Occipital lobe (tissue), 2 donors: ENCODE data around the gene ANKRD22. TPM values are rescaled to one million over a fixed set of nuclear protein-coding genes. Genes with fewer than 3 reads are reported as not detected.
"Not testable (repeated sequence)": the region's sequence is repeated elsewhere in the genome, so short reads cannot be mapped to it uniquely, and the experiment has no call there.

Experiments
- DNase-seq: peaks from one replicate; lab custom pipeline; 2025; lab: John Stamatoyannopoulos, UW
- total RNA-seq: library from RNA; depleted of rRNA; stranded (reverse); fragments of >200 nt; gene quantifications from one replicate; pipeline ENCODE4 v1.2.3, GENCODE V29; 2014

Gene ANKRD22
- total RNA-seq, 1 donor from 2014 or later: 0.16 TPM

DNA sequence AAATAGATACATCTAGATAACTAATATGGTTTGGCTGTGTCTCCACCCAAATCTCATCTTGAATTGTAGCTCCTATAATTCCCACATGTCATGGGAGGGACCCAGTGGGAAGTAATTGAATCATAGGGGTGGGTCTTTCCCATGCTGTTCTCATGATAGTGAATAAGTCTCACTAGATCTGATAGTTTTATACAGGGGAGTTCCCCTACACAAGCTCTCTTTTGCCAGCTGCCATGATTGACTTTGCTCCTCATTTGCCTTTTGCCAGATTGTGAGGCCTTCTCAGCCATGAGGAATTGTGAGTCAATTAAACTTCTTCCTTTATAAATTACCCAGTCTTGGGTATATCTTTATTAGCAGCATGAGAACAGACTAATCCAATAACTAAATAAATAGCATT is 14.0 kb downstream of the ANKRD22 start:
- DNase-seq: not testable (repeated sequence)

DNA sequence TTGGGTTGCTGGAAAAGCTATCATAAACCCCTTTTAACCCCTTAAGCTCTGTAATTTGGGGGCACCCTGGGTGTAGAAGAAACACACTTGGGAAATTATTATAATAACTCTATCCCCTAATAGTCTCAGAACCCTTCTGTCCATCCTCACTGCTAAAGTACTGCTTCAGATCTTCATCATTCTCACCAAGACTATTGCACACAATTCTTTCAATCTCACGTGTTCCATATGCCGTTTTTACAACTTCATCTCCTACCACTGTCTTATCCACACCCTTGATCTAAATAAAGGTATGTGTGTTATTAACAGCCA is 15.8 kb downstream of the ANKRD22 start:
- no peak for DNase-seq

DNA sequence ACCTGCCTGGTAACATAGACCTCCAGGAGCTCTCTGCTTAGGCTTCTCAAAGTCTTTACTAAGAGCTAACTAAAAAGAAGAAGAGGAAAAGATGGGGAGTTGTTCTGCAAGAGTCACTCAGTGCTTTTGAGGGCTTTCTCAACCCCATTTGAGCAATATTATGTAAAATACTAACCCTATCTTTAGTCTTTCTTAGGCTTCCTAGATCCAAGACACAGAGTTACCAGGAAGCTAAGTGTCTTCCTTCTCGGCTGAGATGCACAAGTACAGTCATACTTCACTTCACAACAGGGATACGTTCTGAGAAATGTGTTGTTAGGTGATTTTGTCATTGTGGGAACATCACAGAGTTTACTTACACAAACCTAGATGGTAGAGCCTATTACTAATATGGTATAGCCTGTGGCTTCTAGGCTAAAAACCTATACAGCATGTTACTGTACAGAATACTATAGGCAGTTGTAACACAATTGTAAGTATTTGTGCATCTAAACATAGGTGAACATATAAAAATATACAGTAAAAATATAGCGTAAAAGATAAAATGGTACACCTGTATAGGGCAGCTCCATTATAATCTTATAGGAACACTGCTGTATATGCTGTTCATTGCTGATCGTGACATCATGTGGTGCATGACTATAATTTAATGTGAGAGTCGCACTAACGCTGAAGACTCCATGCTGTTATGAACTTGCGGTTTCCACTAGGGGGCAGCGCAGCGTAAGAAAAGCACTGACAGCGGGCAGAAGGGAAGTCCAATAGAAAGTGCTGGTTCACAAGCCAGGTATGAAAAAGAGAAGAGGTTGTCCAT is 16.3 kb downstream of the ANKRD22 start:
- peak; percentile 61 for DNase-seq

GRCh38 chr10:88833723-88834122 is 17.9 kb downstream of the ANKRD22 start:
- no peak for DNase-seq

- DNase-seq: no peak
These were observed 18.5 kb downstream of the ANKRD22 start for GRCh38 chr10:88833156-88833555.

GRCh38 chr10:88832376-88832775 is 19.3 kb downstream of the ANKRD22 start:
- no peak for DNase-seq

DNA sequence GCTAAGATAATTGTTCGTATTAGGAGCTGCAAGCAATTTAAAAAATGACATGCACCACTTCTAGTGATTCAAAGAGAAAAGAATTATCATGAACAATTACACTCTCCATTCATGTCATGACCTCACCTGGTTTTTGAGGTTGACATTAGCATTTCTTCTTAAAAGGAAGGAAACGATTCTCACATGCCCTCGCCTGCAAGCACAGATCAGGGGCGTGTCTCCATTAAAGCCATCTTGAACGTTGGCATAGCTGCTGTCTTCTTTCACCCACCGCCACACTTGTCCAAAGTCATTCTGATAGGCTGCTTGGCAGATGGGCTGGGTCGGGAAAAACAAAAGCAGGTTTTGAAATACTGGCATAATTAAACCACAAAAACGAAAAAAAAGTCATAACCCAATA is 19.9 kb downstream of the ANKRD22 start:
- no peak for DNase-seq

GRCh38 chr10:88830643-88831268 is 20.9 kb downstream of the ANKRD22 start:
- DNase-seq: no peak

DNA sequence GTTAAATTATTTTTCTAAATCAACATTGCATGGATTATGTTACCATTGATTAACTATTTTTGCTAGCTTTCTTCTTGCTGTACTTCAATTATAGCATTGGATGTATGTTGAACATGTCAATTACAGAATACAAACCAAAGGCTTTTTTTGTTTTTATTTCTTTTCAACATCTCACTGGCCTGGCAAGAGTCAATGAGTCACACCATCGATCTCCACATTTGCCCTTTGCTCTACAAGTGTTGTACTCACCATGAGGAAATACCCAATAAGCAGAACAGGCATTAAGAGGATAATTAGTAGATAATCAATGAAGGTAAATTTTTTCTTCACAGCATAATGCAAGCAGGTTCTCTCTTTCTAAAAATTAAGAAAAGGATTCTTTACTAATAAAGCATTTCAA is 23.3 kb downstream of the ANKRD22 start:
- DNase-seq: no peak

DNA sequence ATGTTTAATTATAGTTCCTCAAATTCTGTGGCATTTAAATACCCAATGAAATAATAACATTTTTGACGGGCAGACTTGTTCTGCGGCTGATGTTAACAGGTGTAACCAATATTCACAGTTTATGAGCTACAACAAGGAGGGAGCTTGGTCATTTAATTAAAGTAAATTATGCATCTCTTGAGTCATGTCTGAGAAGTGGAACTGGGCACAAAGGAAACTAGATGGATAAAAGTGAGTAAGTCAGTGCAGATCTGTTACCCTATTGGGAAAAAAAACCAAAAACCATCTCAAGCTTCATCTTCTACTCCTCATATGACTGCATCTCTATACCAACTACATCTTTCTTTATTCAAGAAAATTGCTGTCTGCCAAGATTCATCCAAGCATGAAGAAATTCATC is 24.0 kb downstream of the ANKRD22 start:
- DNase-seq: no peak

DNA sequence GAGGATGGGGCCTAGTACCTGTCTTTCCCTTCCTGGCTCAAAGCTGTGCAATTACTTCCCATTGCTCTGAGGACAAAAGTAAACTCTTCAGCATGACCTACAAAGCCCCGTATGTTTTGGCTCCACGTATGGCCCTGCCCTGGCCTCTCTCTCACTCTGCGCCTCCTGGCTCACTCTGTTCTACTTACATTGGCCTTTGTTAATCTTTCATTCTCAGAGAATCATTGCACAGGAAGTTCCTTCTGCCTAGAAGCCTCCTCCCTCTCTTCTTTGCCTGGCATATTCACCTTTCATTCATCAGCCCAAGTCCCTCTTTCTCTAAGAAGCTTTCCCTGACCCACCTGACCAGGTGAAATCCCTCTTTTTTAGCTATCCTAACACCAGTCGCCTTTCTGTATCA is 25.3 kb downstream of the ANKRD22 start:
- DNase-seq: no peak

- DNase-seq: no peak
These were observed 30.8 kb downstream of the ANKRD22 start for GRCh38 chr10:88820748-88821401.

GRCh38 chr10:88819290-88819689 is 32.4 kb downstream of the ANKRD22 start:
- DNase-seq: no peak

- DNase-seq: no peak
These were observed 38.4 kb downstream of the ANKRD22 start for GRCh38 chr10:88813200-88813599.

DNA sequence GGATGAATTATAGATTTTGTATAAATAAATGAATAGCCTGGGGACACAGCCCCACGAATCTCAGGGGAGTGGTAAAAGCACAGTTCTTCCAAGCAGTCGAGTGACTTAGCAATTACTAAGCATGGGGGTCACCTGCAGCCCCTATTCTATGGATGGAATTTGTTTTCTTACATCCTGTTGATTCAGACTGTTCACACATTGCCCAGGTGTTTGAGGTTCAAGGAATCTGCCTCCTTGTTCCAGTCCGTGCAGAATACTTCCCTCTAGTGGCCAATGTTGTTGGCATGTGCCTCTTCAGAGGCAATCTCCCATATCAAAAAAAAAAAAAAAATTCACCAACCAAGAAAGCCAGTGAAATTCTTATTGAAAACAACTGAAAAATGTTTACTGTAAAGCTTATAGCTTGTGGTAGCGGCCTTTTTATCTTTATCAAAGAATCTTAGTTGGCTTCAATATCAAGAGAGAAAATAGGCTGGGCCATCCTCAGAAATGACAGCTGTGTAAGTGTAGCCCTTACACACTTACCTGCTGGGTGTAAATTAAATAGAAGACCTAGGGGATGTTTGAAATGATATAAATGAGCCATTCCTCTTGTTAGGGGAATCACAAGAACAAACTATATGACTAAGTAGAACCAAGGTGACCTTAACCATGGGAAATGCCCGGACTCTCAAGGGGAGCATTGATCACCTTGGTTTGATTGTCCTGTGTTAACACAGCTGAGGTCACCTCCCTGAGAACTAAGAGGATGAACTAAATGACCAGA is 41.3 kb downstream of the ANKRD22 start:
- no peak for DNase-seq

- DNase-seq: no peak
These were observed 42.0 kb downstream of the ANKRD22 start for GRCh38 chr10:88809621-88810020.

DNA sequence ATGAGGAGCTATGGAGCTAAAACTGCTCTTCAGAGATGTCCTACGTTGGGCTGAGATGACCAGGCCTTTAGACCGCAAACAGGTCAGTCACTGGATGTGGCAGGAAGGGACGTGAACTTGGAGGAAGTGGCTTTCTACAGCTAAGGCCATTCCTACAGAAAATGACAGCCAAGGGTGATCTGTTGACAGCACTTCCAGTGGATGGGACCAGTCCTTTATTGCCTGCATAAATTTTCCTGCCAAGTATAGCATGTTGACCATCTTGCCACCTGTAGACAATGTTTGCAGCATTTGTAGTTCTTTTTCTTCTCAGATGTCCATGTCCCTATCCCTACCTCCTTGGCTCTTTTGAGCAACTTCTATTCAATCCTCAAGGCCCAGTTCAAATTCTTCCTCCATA is 45.7 kb downstream of the ANKRD22 start:
- DNase-seq: no peak

- no peak for DNase-seq
These were observed 46.3 kb downstream of the ANKRD22 start for GRCh38 chr10:88805361-88805760.

GRCh38 chr10:88804083-88804812 is 47.4 kb downstream of the ANKRD22 start:
- no peak for DNase-seq

DNA sequence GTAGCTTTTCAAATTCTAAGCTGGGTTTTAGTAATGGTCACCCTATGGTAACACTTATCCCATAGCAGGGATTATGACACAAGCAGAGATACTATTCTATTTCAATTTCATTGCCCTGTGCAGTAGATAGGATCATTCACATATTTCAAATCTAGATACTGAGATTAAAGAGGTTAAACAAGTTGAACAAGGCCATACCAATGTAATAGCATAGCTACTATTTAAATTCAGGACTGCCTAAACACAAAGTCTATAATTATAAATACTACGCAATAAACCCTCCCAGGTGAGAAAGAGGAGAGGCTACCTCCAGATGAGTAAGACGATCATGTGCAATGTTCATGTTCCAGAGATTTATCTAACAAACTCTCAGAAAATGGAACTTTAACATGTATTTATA is 48.0 kb downstream of the ANKRD22 start:
- no peak for DNase-seq

DNA sequence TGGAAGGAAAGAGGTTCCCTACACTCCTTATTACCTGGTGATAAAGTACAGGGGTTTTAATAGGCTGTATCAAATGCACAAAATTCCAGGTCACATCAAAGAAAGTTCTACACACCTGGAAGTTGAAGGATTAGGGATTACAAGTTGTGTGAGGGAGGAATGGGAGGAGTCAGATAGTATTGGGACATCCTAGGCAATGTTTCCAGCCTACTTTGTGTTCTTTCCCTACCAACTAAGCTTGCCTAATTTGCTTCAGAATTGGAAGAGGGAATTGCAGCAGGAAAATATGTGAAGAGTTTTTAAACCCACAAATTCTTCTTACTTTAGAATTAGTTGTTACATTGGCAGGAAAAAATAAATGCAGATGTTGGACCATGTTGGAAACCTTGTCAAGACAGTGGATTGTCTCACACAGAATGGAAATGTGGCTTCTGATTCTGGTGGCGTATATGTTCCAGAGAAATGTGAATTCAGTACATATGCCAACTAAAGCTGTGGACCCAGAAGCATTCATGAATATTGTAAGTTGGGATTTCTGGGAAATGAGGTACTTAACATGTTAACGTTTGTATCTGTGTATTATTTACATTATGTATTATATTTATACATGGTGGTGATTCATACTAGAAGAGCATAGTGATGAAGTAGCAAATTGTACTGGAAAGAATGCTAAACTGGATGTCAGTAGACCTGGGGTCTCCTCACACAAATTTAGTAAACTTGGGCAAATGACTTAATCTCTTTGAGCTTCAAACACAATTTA is 48.9 kb downstream of the ANKRD22 start, which contains the start of gene LIPM:
Gene LIPM, plus strand, starts transcription at position 208 of the 763 bp plus-strand sequence. Its CDS starts 167 bp downstream, at position 375.
- DNase-seq: no peak
